Natural killer cell (primary cell): ENCODE measurements around the gene R3HDM2. TPM values are rescaled to one million over a fixed set of nuclear protein-coding genes. Genes with fewer than 3 reads are reported as not detected.

ENCODE experiments used
- ATAC-seq, 3 donors: fragments of 150-1000 bp in 2 of 3; fragments of 200-7000 bp in 1 of 3; cut with Tn5 transposase; 1 replicate in 1 of 3; 2 replicates in 2 of 3; pipeline ENCODE4 v1.10.0; 2021; ENCODE audit warnings: mild to moderate bottlenecking in 2 of 3, moderate library complexity in 2 of 3
- DNase-seq, 2 donors: peaks; one replicate each; pipeline versions ENCODE4 v3.0.0 to v3.0.0-alpha.2; 2013 to 2021; ENCODE audit warnings: mixed read lengths in 1 of 2
- H3K27ac ChIP-seq: one replicate; pipeline ENCODE4 v1.5.1; 2013; ENCODE audit warnings: mild to moderate bottlenecking, low read length
- H3K27me3 ChIP-seq: one replicate; pipeline ENCODE4 v1.6.1; 2013; ENCODE audit warnings: low read length; ENCODE audit not compliant: control insufficient read depth, insufficient read depth
- H3K36me3 ChIP-seq: one replicate; pipeline ENCODE4 v1.6.1; 2013; ENCODE audit warnings: low read length; ENCODE audit not compliant: control insufficient read depth, insufficient read depth
- H3K4me1 ChIP-seq: one replicate; pipeline ENCODE4 v1.6.1; 2013; ENCODE audit warnings: low read length; ENCODE audit not compliant: control insufficient read depth, insufficient read depth
- H3K4me3 ChIP-seq: one replicate; pipeline ENCODE4 v1.5.1; 2013; ENCODE audit warnings: low read length
- H3K9me3 ChIP-seq: one replicate; pipeline ENCODE4 v1.6.1; 2013; ENCODE audit warnings: low read length; ENCODE audit not compliant: control insufficient read depth, insufficient read depth
- H3K27ac Mint-ChIP-seq, 2 donors: one replicate each; pipeline ENCODE4 v1.8.0; 2022; ENCODE audit warnings: mild to moderate bottlenecking in 2 of 2, mixed read lengths in 2 of 2, moderate library complexity in 1 of 2
- H3K27me3 Mint-ChIP-seq, 2 donors: one replicate each; pipeline ENCODE4 v1.8.0; 2022; ENCODE audit warnings: low read depth in 2 of 2, mixed read lengths in 2 of 2
- H3K36me3 Mint-ChIP-seq: one replicate; pipeline ENCODE4 v1.8.0; 2022; ENCODE audit warnings: mixed read lengths
- H3K4me1 Mint-ChIP-seq, 2 donors: one replicate each; pipeline ENCODE4 v1.8.0; 2022; ENCODE audit warnings: mixed read lengths in 2 of 2
- H3K4me3 Mint-ChIP-seq: one replicate; pipeline ENCODE4 v1.8.0; 2022; ENCODE audit warnings: mild to moderate bottlenecking, moderate library complexity, mixed read lengths
- H3K9me3 Mint-ChIP-seq, 2 donors: one replicate each; pipeline ENCODE4 v1.8.0; 2022; ENCODE audit warnings: mixed read lengths in 2 of 2
- WGBS: methylation state at CpG from one replicate; pipeline ENCODE4 v1.1.7; 2013; ENCODE audit warnings: missing lambda C conversion rate; ENCODE audit not compliant: insufficient coverage; 5-methylcytosine and 5-hydroxymethylcytosine counted together
- intact Hi-C: fragments of 100-400 bp; cut with micrococcal nuclease; formaldehyde crosslinking; loops from one replicate; pipeline ENCODE4 v1.14.2; 2022
- total RNA-seq, 4 donors: library from RNA; stranded (reverse); fragments of 120-200 nt in 1 of 4; gene quantifications; one replicate each; pipeline versions ENCODE4 v1.2.3 to v1.2.4, GENCODE V29; 2013 to 2022
- TF ChIP-seq, protein P1 (sequence below): fragments of 200-600 bp; IDR thresholded peaks from one replicate; pipeline ENCODE4 v1.8.0; 2022; ENCODE audit warnings: antibody characterized with exemption

Gene R3HDM2
- total RNA-seq, 3 donors from 2014 or later (not counting 1 experiment from before 2014, with no cell fraction given): 110 to 124 (median 123) TPM

DNA sequence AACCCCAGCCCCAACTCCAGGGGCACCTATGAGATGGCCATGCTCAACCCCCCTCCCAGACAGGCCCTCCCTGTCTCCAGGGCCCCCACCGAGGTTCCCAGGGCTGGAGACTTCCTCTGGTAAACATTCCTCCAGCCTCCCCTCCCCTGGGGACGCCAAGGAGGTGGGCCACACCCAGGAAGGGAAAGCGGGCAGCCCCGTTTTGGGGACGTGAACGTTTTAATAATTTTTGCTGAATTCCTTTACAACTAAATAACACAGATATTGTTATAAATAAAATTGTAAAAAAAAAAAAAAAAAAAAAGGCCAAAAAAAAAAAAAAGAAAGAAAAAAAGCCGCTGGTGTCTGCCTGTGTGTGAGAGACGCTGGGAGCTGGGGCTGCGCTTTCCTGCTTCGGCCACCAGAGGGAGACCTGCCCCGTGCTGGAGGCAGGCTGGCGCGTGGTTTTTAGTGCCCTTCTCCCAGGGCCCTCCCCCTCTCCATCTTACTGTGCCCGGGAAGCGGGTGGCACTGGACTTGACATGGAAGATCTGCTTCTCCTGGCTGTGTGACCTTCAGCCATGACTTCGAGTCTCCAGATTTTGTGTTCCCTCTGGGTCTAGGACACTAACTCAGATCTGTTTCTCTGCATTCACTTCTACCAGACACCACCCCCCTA lies 217.7 kb downstream of the R3HDM2 start:
- Histone ChIP-seq H3K27ac (no peak overlapping the region), H3K36me3 (no peaks in the 10 kb centered on the region), H3K27me3 (peaks cover 43% of the 10 kb centered on the region), H3K9me3 (no peaks in the 10 kb centered on the region), H3K4me3 (no peak overlapping the region), H3K4me1 (peaks cover 47% of the 10 kb centered on the region)
- intact Hi-C loops: loop anchor here (1.0 kb wide), 1 partner anchor 30 kb away; no protein-coding TSS in a partner anchor
- peaks cover 31 to 45% of the 10 kb centered on the region in 2 donors for H3K4me1 Mint-ChIP-seq
- H3K27me3 Mint-ChIP-seq: peaks cover 33 to 42% of the 10 kb centered on the region in 2 donors
- DNase-seq: peak; percentile 83 to 92
- under 1% methylated on average over 11 of the region's 16 CpGs for WGBS
- ATAC-seq: peak; percentile 75 to 83 (median 78)
- TF ChIP-seq, protein P1, sequence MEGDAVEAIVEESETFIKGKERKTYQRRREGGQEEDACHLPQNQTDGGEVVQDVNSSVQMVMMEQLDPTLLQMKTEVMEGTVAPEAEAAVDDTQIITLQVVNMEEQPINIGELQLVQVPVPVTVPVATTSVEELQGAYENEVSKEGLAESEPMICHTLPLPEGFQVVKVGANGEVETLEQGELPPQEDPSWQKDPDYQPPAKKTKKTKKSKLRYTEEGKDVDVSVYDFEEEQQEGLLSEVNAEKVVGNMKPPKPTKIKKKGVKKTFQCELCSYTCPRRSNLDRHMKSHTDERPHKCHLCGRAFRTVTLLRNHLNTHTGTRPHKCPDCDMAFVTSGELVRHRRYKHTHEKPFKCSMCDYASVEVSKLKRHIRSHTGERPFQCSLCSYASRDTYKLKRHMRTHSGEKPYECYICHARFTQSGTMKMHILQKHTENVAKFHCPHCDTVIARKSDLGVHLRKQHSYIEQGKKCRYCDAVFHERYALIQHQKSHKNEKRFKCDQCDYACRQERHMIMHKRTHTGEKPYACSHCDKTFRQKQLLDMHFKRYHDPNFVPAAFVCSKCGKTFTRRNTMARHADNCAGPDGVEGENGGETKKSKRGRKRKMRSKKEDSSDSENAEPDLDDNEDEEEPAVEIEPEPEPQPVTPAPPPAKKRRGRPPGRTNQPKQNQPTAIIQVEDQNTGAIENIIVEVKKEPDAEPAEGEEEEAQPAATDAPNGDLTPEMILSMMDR: peak; percentile 96
- peak overlapping the region; percentile 63 for H3K4me3 Mint-ChIP-seq
- no peaks in the 10 kb centered on the region for H3K36me3 Mint-ChIP-seq
- H3K27ac Mint-ChIP-seq: peak overlapping the region; percentile 28 to 43
- H3K9me3 Mint-ChIP-seq: no peaks in the 10 kb centered on the region

GRCh38 chr12:57212701-57213057 lies 218.2 kb downstream of the R3HDM2 start:
- H3K27ac Mint-ChIP-seq: no peak overlapping the region
- 86% methylated on average over 4 of the region's 7 CpGs for WGBS
- H3K27me3 Mint-ChIP-seq: peaks cover 31 to 38% of the 10 kb centered on the region in 2 donors
- no peaks in the 10 kb centered on the region for H3K9me3 ChIP-seq
- intact Hi-C loops: loop anchor here (1.0 kb wide), 1 partner anchor 31 kb away; no protein-coding TSS in a partner anchor
- TF ChIP-seq, protein P1: no peak
- no peak overlapping the region for H3K4me3 Mint-ChIP-seq
- peaks cover 46% of the 10 kb centered on the region for H3K4me1 ChIP-seq
- H3K36me3 ChIP-seq: no peaks in the 10 kb centered on the region
- peaks cover 38% of the 10 kb centered on the region for H3K27me3 ChIP-seq
- no peak overlapping the region for H3K4me3 ChIP-seq
- no peaks in the 10 kb centered on the region for H3K9me3 Mint-ChIP-seq
- H3K4me1 Mint-ChIP-seq: peaks cover 31 to 40% of the 10 kb centered on the region in 2 donors
- no peak overlapping the region for H3K27ac ChIP-seq
- DNase-seq (no peak), ATAC-seq (no peak)
- H3K36me3 Mint-ChIP-seq: no peaks in the 10 kb centered on the region

DNA sequence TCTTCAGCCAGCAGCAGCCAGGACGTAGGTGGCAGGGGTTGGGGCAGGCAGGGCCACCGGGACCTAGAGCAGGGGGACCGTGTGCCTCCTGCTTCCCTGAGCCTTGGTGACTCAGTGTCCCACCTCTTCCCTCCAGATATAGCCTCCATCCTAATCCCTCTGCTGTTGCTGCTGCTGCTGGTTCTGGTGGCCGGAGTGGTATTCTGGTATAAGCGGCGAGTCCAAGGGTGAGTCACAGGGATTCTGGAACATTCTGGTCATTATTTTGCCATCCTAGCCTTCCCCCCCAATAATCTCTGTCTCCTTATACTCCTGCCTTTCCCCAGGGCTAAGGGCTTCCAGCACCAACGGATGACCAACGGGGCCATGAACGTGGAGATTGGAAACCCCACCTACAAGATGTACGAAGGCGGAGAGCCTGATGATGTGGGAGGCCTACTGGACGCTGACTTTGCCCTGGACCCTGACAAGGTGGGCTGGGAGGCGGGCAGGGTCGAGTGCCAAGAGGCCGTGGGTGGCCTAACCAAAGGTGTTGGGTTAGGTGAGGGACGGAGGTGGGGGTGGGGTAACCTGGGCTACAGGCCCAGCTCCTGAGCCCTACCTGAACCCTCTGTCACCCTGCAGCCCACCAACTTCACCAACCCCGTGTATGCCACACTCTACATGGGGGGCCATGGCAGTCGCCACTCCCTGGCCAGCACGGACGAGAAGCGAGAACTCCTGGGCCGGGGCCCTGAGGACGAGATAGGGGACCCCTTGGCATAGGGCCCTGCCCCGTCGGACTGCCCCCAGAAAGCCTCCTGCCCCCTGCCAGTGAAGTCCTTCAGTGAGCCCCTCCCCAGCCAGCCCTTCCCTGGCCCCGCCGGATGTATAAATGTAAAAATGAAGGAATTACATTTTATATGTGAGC lies 218.8 kb downstream of the R3HDM2 start:
- H3K4me1 ChIP-seq: peaks cover 40% of the 10 kb centered on the region
- H3K4me3 ChIP-seq: no peak overlapping the region
- TF ChIP-seq, protein P1: no peak
- DNase-seq (no peak), ATAC-seq (no peak)
- H3K27me3 ChIP-seq: peaks cover 32% of the 10 kb centered on the region
- Mint-ChIP-seq H3K27ac (no peak overlapping the region), H3K4me1 (peaks cover 26 to 33% of the 10 kb centered on the region in 2 donors), H3K4me3 (no peak overlapping the region), H3K36me3 (no peaks in the 10 kb centered on the region), H3K27me3 (peaks cover 31 to 32% of the 10 kb centered on the region in 2 donors), H3K9me3 (no peaks in the 10 kb centered on the region)
- H3K27ac ChIP-seq: no peak overlapping the region
- H3K9me3 ChIP-seq: no peaks in the 10 kb centered on the region
- H3K36me3 ChIP-seq: no peaks in the 10 kb centered on the region
- 92% methylated on average over 25 of the region's 27 CpGs for WGBS
- intact Hi-C loops: no loop called here
